ENCODE measurements around the gene GARIN5B. TPM values are rescaled to one million over a fixed set of nuclear protein-coding genes. Genes with fewer than 3 reads are reported as not detected.

The GARIN5B gene
- total and polyA plus RNA-seq, 2 experiments from 2014 or later: not detected

DNA sequence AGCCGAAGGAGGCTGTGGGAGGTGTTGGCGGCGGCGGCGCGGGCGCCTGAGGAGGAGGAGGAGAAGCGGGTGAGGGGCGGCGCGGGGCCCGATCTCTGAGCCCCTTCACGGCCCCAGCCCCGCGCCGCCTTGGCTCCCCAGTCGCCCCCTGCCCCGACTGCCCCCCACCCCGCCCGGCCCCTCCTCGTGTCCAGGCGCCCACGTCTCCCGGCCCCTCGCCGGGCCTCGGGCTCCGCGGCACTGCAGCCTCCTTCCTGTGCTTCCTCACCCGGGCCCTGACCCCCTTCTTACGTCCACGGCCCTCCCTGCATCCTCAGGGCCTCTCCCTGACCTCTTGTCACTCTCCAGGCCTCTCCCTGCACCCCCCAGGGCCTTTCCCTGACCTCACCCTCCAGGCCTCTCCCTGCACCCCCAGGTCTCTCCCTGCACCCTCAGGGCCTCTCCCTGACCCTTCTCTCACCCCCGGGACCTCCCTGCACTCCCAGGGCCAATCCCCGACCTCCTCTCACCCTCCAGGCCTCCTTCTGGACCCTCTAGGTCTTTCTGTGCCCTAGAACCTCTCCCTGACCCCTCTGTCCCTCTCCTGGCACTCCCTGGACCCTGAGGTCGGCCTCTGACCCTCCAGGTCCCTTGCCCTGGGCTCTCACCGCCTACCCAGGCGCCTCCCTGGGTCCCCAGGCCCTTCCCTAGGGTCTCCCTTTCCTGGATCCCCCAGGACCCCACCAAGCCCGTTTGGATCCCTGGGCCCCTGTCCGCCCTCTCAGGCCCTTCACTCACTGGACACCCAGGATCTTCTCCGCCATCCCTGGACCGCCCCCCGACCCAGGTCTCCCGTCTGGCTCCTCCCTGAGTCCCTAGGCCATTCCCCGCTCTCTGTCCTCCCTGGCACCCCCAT is 22.9 kb downstream of the GARIN5B start (continued):
- TF ChIP-seq, protein P1, sequence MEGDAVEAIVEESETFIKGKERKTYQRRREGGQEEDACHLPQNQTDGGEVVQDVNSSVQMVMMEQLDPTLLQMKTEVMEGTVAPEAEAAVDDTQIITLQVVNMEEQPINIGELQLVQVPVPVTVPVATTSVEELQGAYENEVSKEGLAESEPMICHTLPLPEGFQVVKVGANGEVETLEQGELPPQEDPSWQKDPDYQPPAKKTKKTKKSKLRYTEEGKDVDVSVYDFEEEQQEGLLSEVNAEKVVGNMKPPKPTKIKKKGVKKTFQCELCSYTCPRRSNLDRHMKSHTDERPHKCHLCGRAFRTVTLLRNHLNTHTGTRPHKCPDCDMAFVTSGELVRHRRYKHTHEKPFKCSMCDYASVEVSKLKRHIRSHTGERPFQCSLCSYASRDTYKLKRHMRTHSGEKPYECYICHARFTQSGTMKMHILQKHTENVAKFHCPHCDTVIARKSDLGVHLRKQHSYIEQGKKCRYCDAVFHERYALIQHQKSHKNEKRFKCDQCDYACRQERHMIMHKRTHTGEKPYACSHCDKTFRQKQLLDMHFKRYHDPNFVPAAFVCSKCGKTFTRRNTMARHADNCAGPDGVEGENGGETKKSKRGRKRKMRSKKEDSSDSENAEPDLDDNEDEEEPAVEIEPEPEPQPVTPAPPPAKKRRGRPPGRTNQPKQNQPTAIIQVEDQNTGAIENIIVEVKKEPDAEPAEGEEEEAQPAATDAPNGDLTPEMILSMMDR (conservative IDR thresholded peaks at IDR 0.05; ENCODE audit: low read depth in 2 of 2): no peak
- TF ChIP-seq ZNF331 (CRISPR knock-in tag; IDR thresholded peaks at IDR 0.05; ENCODE audit: low read depth): no peak
- no peak for TF ChIP-seq EZH2 (IDR thresholded peaks at IDR 0.05; ENCODE audit: low read depth, unreplicated experiment)
- TF ChIP-seq, protein P2, sequence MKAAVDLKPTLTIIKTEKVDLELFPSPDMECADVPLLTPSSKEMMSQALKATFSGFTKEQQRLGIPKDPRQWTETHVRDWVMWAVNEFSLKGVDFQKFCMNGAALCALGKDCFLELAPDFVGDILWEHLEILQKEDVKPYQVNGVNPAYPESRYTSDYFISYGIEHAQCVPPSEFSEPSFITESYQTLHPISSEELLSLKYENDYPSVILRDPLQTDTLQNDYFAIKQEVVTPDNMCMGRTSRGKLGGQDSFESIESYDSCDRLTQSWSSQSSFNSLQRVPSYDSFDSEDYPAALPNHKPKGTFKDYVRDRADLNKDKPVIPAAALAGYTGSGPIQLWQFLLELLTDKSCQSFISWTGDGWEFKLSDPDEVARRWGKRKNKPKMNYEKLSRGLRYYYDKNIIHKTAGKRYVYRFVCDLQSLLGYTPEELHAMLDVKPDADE (IDR thresholded peaks at IDR 0.05): no peak
- TF ChIP-seq STAT1 (IDR thresholded peaks at IDR 0.05; ENCODE audit: unreplicated experiment): no peak

DNA sequence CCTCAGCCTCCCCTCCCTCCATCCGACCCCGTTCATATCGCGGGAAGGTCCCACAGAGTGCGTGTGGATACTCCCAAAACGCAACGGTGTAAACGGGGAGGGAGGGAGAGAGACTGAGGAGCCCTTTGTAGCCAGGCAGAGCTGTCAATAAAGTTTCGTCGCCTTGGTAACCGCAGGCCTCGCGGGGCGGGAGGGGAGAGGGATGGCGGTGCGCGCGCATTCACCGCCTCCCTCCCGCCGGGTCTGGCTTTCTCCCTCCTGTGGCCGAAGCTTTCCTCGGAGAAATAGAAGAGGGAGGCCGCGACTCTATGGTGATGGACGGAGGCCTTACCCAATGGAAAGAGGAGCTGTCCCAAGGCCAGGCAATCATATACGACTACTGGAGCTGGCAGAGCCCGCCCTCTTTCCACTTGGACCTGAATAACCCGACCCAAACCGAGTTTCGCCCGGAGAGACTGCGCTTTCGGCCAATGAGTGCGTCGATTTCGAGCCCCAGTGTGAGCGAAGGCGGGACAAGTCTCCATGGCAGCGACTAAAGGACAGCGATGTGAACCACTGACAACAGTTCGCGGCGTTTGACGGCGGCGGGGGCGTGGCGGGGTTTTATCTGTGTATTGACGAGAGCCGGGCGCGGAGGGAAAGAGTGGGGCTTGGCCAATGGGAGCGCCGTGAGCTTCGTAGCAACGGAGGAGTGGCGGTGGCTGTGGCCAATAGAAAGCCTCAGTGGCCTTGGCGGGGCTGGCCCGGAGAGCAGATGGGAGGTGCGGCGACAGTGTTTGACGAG is 23.8 kb downstream of the GARIN5B start, which contains the start of gene KMT5C:
Gene KMT5C (plus strand): TSS at position 772 of the 784 bp plus-strand sequence. CDS start 2,061 bp downstream, outside the sequence.
- Mint-ChIP-seq H3K9me3 (peaks cover 2% of the 10 kb centered on the region; the same call in 1 of the 3 replicates), H3K4me1 (peaks cover 12% of the 10 kb centered on the region; the same call in 2 of the 3 replicates), H3K27me3 (ENCODE audit: insufficient read depth, low read depth, poor library complexity) (peaks cover 10% of the 10 kb centered on the region), H3K36me3 (ENCODE audit: low read depth) (peaks cover 24% of the 10 kb centered on the region), H3K27ac (peak within 1 kb of the TSS; percentile 99), H3K4me3 (peak within 1 kb of the TSS; percentile 90)
- H3K4me2 ChIP-seq: peak within 1 kb of the TSS; percentile 96
- TF ChIP-seq JUNB (IDR thresholded peaks at IDR 0.05; ENCODE audit: unreplicated experiment): no peak
- TF ChIP-seq CREB1 (CRISPR knock-in tag; IDR thresholded peaks at IDR 0.05; ENCODE audit: low read depth): peak; percentile 94
- TF ChIP-seq NANOG (IDR thresholded peaks at IDR 0.05; ENCODE audit: borderline replicate concordance): no peak
- TF ChIP-seq ZNF331 (CRISPR knock-in tag; IDR thresholded peaks at IDR 0.05; ENCODE audit: low read depth): no peak
- no peak for TF ChIP-seq STAT1 (IDR thresholded peaks at IDR 0.05; ENCODE audit: unreplicated experiment)
- TF ChIP-seq POLR2AphosphoS5 (IDR thresholded peaks at IDR 0.05; ENCODE audit: low read depth): peak; percentile 68
- TF ChIP-seq, protein P2 (IDR thresholded peaks at IDR 0.05): no peak
- TF ChIP-seq, protein P3, sequence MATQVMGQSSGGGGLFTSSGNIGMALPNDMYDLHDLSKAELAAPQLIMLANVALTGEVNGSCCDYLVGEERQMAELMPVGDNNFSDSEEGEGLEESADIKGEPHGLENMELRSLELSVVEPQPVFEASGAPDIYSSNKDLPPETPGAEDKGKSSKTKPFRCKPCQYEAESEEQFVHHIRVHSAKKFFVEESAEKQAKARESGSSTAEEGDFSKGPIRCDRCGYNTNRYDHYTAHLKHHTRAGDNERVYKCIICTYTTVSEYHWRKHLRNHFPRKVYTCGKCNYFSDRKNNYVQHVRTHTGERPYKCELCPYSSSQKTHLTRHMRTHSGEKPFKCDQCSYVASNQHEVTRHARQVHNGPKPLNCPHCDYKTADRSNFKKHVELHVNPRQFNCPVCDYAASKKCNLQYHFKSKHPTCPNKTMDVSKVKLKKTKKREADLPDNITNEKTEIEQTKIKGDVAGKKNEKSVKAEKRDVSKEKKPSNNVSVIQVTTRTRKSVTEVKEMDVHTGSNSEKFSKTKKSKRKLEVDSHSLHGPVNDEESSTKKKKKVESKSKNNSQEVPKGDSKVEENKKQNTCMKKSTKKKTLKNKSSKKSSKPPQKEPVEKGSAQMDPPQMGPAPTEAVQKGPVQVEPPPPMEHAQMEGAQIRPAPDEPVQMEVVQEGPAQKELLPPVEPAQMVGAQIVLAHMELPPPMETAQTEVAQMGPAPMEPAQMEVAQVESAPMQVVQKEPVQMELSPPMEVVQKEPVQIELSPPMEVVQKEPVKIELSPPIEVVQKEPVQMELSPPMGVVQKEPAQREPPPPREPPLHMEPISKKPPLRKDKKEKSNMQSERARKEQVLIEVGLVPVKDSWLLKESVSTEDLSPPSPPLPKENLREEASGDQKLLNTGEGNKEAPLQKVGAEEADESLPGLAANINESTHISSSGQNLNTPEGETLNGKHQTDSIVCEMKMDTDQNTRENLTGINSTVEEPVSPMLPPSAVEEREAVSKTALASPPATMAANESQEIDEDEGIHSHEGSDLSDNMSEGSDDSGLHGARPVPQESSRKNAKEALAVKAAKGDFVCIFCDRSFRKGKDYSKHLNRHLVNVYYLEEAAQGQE (IDR thresholded peaks at IDR 0.05; ENCODE audit: unreplicated experiment): no peak
- H3K79me2 ChIP-seq (replicated peaks; ENCODE audit: insufficient read depth): no peaks in the 10 kb centered on the region
- H2AFZ ChIP-seq: peak within 1 kb of the TSS; percentile 70; the same call in 1 of the 2 replicates
- no peaks in the 10 kb centered on the region for H3K27me3 ChIP-seq (ENCODE audit: insufficient read depth)
- H3K9me2 ChIP-seq (ENCODE audit: insufficient read depth): no peaks in the 10 kb centered on the region; the same call in 1 of the 2 replicates
- ATAC-seq (peak; percentile 81), DNase-seq (ENCODE audit: low spot score) (peak; percentile 100)
- no peaks in the 10 kb centered on the region; the same call in 1 of the 2 replicates for H3F3A ChIP-seq (replicated peaks; ENCODE audit: low read depth)
- no peaks in the 10 kb centered on the region; the same call in 1 of the 2 replicates for H3K36me3 ChIP-seq (ENCODE audit: insufficient read depth)
- H3K4me1 ChIP-seq (ENCODE audit: insufficient read depth): peaks cover 12% of the 10 kb centered on the region; the same call in 1 of the 2 replicates
- H3K4me3 ChIP-seq: peak within 1 kb of the TSS; percentile 84
- 0 out of 2 replicates have a peak, but pooled peaks cover 3% of the 10 kb centered on the region for H4K20me1 ChIP-seq (replicated peaks; ENCODE audit: insufficient read depth)
- H3K27ac ChIP-seq (ENCODE audit: low read depth): peak within 1 kb of the TSS; percentile 98
